KG1 (cell line): Measurements from ENCODE around the gene ZFHX3.
A peak's percentile ranks its signal among the peaks of the same experiment; 100 is the strongest.
"Not testable (repeated sequence)": the region's sequence is repeated elsewhere in the genome, so short reads cannot be mapped to it uniquely, and the experiment has no call there.

Experiments
- DNase-seq: peaks from one replicate; lab custom pipeline; 2025; lab: John Stamatoyannopoulos, UW

The ZFHX3 gene

GRCh38 chr16:73022534-73022933, 25.4 kb downstream of the ZFHX3 start:
- DNase-seq: no peak

- DNase-seq: no peak
Observed at GRCh38 chr16:73021866-73022495, 25.9 kb downstream of the ZFHX3 start.

GRCh38 chr16:73020409-73020884, 27.5 kb downstream of the ZFHX3 start:
- no peak for DNase-seq

- no peak for DNase-seq
Observed at GRCh38 chr16:73019457-73020362, 28.2 kb downstream of the ZFHX3 start.

GRCh38 chr16:73018821-73019456, 29.0 kb downstream of the ZFHX3 start:
- DNase-seq: no peak

DNA sequence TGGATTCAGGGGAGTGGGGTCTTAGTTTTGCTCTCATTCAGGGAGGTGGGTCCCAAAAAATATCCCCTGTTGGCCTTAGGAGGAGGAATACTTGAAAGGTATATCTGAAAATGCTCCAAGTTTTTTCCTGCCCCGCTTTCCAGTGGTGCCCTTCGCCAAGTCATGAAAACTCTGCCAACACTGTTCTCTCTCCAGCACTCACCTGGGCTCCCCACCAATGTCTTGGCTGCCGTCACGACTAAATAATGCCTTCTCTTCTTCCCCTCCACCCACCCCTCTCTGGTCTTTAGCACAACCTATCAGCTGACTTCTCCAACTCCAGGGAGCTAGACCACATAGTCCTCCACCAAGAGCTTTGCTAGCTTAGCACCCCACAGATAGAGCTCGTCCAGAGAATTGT, 30.6 kb downstream of the ZFHX3 start:
- no peak for DNase-seq

- DNase-seq: no peak
Observed at GRCh38 chr16:73016488-73016830, 31.5 kb downstream of the ZFHX3 start.

GRCh38 chr16:73015612-73016487, 32.1 kb downstream of the ZFHX3 start:
- peak; percentile 16 for DNase-seq

- DNase-seq: no peak
Observed at GRCh38 chr16:73014768-73015167, 33.2 kb downstream of the ZFHX3 start.

GRCh38 chr16:73013974-73014373, 34.0 kb downstream of the ZFHX3 start:
- DNase-seq: no peak

DNA sequence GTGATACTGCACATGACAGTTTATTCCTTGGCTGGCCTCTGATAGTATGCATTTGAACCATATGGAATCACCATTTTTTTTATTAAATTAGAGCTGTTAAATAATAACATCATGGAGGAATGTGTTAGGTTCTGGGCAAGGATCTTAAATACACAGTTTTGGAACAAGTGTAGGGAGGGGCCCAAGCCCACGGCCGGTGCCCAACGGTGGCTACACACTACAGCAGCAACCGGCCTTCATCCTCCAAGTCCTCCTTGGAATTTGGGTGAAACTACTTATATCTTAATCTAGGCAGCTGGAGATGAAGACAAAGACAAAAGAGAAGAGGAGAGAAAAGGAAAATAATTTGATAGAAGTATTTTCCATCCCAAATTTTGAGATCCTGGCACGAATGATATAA, 35.6 kb downstream of the ZFHX3 start:
- DNase-seq: no peak

DNA sequence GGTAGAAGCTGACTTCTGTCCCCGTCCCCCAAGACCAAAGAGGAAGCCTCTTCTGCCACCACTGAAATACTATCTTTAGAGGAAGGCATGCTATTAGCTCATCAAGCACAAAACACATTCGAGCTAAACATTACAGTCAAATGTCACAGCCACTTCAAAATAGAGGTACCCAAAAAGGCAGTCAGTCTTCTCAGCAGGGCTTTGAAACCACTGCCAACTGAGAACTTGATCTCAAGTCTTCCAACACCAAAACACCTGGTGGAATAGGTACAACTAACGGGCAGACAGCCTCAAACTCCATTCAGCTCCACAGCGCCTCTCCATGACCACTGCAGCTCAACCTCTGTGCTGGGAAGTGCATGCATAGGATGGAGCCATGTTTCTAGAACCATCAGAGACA, 36.0 kb downstream of the ZFHX3 start:
- DNase-seq: no peak

GRCh38 chr16:73010150-73010676, 37.7 kb downstream of the ZFHX3 start:
- no peak for DNase-seq

DNA sequence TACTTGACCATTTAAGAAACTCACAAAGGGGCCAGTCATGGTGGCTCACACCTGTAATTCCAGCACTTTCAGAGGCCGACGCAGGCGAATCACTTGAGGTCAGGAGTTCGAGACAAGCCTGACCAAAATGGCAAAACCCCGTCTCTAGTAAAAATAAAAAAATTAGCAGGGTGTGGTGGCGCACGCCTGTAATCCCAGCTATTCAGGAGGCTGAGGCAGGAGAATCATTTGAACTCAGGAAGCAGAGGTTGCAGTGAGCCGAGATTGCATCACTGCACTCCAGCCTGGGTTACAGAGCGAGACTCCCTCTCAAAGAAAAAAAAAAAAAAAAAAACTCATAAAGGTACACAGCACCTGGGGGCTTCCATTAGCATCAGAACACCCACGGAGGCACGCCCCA, 38.2 kb downstream of the ZFHX3 start:
- not testable (repeated sequence) for DNase-seq

- no peak for DNase-seq
Observed at GRCh38 chr16:73006026-73006425, 41.9 kb downstream of the ZFHX3 start.

DNA sequence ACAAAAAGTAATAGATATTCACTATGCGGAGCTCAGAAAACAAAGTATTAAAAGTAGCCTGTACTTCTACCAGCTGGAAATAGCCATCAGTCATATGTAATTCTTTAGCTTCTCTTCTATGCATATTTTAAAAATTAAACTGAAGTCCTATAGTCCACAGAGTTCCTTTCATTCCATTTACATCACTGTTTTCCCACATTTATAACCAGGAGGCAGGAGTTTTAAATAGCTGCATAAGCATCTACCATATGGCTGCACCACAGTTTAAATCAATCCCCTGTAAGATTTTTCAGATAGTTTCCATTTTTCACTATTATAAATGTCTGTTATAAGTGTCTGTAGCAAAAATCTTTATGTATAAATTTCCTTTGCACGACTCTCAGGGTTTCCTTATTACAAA, 45.1 kb downstream of the ZFHX3 start:
- no peak for DNase-seq

GRCh38 chr16:73000907-73001521, 46.9 kb downstream of the ZFHX3 start:
- no peak for DNase-seq

DNA sequence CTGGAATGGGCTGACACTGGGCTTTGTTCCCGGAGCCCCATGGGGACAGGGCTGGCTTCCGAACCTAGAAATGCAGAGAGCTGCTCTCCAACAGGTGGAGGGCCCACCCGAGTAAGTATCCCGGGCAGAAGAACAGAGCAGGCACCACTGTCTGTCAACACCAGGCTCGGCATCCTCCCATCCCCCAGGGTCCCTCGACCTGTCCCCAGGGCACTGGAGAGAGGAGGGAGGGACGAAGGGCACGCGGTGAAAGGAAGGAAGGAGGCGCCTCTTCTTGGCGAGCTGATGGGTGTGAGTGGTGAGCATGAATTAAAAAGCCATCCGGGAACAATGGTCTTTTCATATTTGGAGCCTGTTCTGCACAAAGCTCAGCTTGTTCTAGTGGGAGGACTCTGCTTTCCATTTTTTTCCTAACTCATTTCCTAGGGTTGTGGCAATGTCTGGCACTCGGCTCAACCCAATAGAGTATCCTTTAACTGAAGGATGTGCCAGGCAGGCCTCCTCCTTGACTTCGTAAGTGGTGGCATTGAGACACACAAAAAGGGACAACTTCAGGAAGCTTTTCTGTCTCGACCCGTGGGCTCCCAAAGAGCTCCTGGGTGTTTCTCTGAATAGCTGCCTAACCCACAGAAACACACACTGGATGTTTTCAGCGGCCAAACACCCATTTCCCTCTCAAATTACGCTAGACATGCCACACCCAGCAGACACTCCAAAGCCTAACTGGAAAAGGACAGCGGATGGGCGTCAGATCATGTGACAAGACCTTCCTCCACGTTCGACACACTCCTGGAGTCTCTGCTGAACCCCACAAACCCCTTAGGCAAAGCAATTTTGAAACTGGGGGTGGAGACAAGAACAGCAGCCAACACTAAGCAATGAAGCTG, 47.7 kb downstream of the ZFHX3 start:
- DNase-seq: no peak

GRCh38 chr16:72999541-73000019, 48.3 kb downstream of the ZFHX3 start:
- DNase-seq: no peak

- DNase-seq: no peak
Observed at GRCh38 chr16:72997141-72997542, 50.8 kb downstream of the ZFHX3 start.
